Measurements from ENCODE around the gene IGFL1. TPM values are rescaled to one million over a fixed set of nuclear protein-coding genes. Genes with fewer than 3 reads are reported as not detected.
A peak's percentile ranks its signal among the peaks of the same experiment; 100 is the strongest.
"Not testable (repeated sequence)": the region's sequence is repeated elsewhere in the genome, so short reads cannot be mapped to it uniquely, and the experiment has no call there.

IGFL1 gene
- total RNA-seq, 1 donor from 2014 or later = 2.1 TPM

DNA sequence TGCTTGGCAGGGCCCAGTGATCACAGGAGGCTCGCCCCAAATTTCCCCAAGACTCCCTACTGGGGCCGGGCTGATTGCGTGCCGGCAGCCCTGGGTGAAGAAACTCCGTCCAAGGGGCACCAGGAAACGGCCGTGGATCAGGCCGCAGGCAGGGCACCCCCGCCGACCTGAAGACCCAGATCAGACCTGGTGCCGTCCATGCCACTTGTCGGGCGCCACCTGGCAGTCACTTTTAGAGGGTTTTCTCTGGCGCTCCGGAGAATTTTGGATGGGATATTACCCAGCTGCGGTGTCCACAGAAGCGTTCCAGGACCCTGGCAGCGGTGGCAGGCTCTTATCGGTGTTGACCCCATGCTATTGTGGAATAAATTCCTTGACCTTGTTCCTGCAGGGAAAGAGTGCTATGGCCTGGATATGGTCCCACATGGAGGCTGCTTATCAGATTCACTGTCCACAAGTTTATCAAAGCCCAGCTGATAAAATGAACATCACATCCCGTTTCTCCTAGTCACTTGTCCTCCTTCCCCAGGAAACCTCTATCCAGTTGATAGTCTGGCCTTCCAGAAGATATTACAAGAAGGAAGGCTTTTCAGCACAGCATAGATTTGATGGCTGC lies 43.3 kb upstream of the IGFL1 start:
- H3K4me3 Mint-ChIP-seq (ENCODE audit: unreplicated experiment) = no peak overlapping the region
- H3K36me3 Mint-ChIP-seq (ENCODE audit: low read depth) = no peaks in the 10 kb centered on the region
- no peak overlapping the region for H3K27ac Mint-ChIP-seq (ENCODE audit: unreplicated experiment)
- H3K9me3 Mint-ChIP-seq (ENCODE audit: low read depth) = no peaks in the 10 kb centered on the region
- TF ChIP-seq CTCF (IDR thresholded peaks at IDR 0.05) = no peak
- H3K27me3 Mint-ChIP-seq (ENCODE audit: low read depth) = peaks cover 29% of the 10 kb centered on the region
- DNase-seq (ENCODE audit: low spot score) = no peak
- H3K4me1 Mint-ChIP-seq (ENCODE audit: low read depth) = peaks cover 15% of the 10 kb centered on the region

GRCh38 chr19:46186717-46187101 lies 42.8 kb upstream of the IGFL1 start:
- Mint-ChIP-seq H3K9me3 (ENCODE audit: low read depth) (no peaks in the 10 kb centered on the region), H3K27me3 (ENCODE audit: low read depth) (peaks cover 30% of the 10 kb centered on the region), H3K4me3 (ENCODE audit: unreplicated experiment) (no peak overlapping the region), H3K27ac (ENCODE audit: unreplicated experiment) (no peak overlapping the region), H3K36me3 (ENCODE audit: low read depth) (no peaks in the 10 kb centered on the region), H3K4me1 (ENCODE audit: low read depth) (peaks cover 11% of the 10 kb centered on the region)
- DNase-seq (ENCODE audit: low spot score) = no peak
- no peak for TF ChIP-seq CTCF (IDR thresholded peaks at IDR 0.05)

- peaks cover 20% of the 10 kb centered on the region for H3K27me3 Mint-ChIP-seq (ENCODE audit: low read depth)
- H3K4me3 Mint-ChIP-seq (ENCODE audit: unreplicated experiment) = no peak overlapping the region
- DNase-seq (ENCODE audit: low spot score) = no peak
- TF ChIP-seq CTCF (IDR thresholded peaks at IDR 0.05) = no peak
- H3K9me3 Mint-ChIP-seq (ENCODE audit: low read depth) = no peaks in the 10 kb centered on the region
- no peaks in the 10 kb centered on the region for H3K36me3 Mint-ChIP-seq (ENCODE audit: low read depth)
- peaks cover 24% of the 10 kb centered on the region for H3K4me1 Mint-ChIP-seq (ENCODE audit: low read depth)
- H3K27ac Mint-ChIP-seq (ENCODE audit: unreplicated experiment) = no peak overlapping the region
Measured at GRCh38 chr19:46189971-46190888, 39.3 kb upstream of the IGFL1 start.

DNA sequence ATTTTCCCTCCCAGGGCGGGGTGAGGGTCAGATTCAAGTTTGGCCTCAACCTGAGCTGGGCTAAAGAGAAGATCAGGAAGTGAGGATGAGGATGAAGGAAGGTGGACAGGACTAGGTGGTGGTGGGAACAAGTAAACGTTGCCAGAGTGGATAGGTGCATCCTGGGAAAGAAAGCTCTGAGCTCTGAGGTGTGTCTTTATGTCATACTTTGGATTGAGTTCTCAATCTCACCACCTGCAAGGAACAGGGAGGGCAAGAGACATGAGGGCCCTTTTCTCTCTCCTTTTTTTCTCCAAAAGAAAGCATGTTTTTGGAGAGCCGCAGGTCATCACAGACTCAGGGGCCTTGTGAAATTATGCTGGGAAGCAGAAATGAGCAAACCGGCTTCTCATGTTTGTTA lies 38.2 kb upstream of the IGFL1 start:
- no peaks in the 10 kb centered on the region for H3K36me3 Mint-ChIP-seq (ENCODE audit: low read depth)
- H3K27me3 Mint-ChIP-seq (ENCODE audit: low read depth) = peaks cover 24% of the 10 kb centered on the region
- H3K4me3 Mint-ChIP-seq (ENCODE audit: unreplicated experiment) = no peak overlapping the region
- no peak for DNase-seq (ENCODE audit: low spot score)
- H3K9me3 Mint-ChIP-seq (ENCODE audit: low read depth) = no peaks in the 10 kb centered on the region
- no peak for TF ChIP-seq CTCF (IDR thresholded peaks at IDR 0.05)
- no peak overlapping the region for H3K27ac Mint-ChIP-seq (ENCODE audit: unreplicated experiment)
- H3K4me1 Mint-ChIP-seq (ENCODE audit: low read depth) = peaks cover 22% of the 10 kb centered on the region

DNA sequence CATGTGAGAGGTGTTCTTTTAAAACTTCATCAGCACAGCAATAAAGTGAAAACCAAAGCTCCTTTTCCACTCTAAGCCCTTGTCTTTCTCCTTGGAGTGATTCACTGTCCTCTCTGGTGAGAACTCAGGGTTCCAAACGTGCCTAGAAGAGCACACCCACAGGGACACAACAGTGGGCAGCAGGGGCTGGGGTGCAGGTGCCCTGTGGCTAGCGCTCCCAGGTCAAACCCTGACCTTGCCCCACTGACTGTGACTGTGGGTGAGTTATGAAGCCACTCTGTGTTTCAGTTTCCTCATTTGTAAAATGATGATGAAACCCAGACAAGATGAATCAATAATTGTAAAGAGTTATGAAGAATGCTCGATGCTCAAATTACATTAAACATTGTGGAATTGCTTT lies 37.6 kb upstream of the IGFL1 start:
- Mint-ChIP-seq H3K9me3 (ENCODE audit: low read depth) (no peaks in the 10 kb centered on the region), H3K27ac (ENCODE audit: unreplicated experiment) (peak overlapping the region; percentile 61), H3K4me3 (ENCODE audit: unreplicated experiment) (no peak overlapping the region), H3K36me3 (ENCODE audit: low read depth) (no peaks in the 10 kb centered on the region), H3K4me1 (ENCODE audit: low read depth) (peaks cover 22% of the 10 kb centered on the region), H3K27me3 (ENCODE audit: low read depth) (peaks cover 29% of the 10 kb centered on the region)
- no peak for TF ChIP-seq CTCF (IDR thresholded peaks at IDR 0.05)
- no peak for DNase-seq (ENCODE audit: low spot score)

GRCh38 chr19:46192626-46192991 lies 36.9 kb upstream of the IGFL1 start:
- H3K4me1 Mint-ChIP-seq (ENCODE audit: low read depth) = peaks cover 22% of the 10 kb centered on the region
- not testable (repeated sequence) for DNase-seq (ENCODE audit: low spot score); H3K36me3 Mint-ChIP-seq (ENCODE audit: low read depth); H3K9me3 Mint-ChIP-seq (ENCODE audit: low read depth)
- peak overlapping the region; percentile 95 for H3K27ac Mint-ChIP-seq (ENCODE audit: unreplicated experiment)
- H3K4me3 Mint-ChIP-seq (ENCODE audit: unreplicated experiment) = peak overlapping the region; percentile 16
- peaks cover 33% of the 10 kb centered on the region for H3K27me3 Mint-ChIP-seq (ENCODE audit: low read depth)
